ENCODE measurements around the gene WDR35.

- TF ChIP-seq CTCF (conservative IDR thresholded peaks at IDR 0.05), result no peak
- TF ChIP-seq ZFX (IDR thresholded peaks at IDR 0.05), result no peak
Measured at GRCh38 chr2:20035955-20036666, 46.2 kb upstream of the WDR35 start.

All from C4-2B (cell line).